ENCODE measurements around the gene SHH.

Gene SHH

DNA sequence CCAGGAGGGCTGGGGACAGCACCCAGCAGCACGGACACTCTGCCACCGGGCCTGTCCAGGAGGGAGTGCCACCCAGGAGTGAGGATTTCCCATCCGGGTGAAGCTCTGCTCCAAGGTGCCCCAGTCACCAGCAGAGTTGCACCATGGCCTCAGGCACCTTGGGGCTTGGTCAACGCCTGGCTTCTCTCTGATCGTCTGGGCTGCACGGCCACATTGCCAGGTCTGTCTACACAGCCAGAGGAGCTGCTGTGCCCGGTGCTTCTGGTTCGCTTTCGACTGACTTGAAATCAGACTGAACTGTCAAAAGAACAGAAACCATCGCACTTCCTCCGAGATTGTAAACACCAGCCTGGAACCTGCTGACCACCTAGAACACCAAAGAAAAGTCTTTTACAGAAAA, 12.0 kb downstream of the SHH start:
- no peak for ATAC-seq
- TF ChIP-seq ISL1 (CRISPR knock-in tag; IDR thresholded peaks at IDR 0.05) (no peak), GLIS3 (CRISPR knock-in tag; IDR thresholded peaks at IDR 0.05) (no peak), TOX (CRISPR knock-in tag; IDR thresholded peaks at IDR 0.05; ENCODE audit: borderline replicate concordance) (no peak), OSR1 (CRISPR knock-in tag; IDR thresholded peaks at IDR 0.05) (no peak)
- TF ChIP-seq, protein P1, sequence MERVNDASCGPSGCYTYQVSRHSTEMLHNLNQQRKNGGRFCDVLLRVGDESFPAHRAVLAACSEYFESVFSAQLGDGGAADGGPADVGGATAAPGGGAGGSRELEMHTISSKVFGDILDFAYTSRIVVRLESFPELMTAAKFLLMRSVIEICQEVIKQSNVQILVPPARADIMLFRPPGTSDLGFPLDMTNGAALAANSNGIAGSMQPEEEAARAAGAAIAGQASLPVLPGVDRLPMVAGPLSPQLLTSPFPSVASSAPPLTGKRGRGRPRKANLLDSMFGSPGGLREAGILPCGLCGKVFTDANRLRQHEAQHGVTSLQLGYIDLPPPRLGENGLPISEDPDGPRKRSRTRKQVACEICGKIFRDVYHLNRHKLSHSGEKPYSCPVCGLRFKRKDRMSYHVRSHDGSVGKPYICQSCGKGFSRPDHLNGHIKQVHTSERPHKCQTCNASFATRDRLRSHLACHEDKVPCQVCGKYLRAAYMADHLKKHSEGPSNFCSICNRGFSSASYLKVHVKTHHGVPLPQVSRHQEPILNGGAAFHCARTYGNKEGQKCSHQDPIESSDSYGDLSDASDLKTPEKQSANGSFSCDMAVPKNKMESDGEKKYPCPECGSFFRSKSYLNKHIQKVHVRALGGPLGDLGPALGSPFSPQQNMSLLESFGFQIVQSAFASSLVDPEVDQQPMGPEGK (CRISPR knock-in tag; IDR thresholded peaks at IDR 0.05; ENCODE audit: borderline replicate concordance): no peak
- TF ChIP-seq, protein P2, sequence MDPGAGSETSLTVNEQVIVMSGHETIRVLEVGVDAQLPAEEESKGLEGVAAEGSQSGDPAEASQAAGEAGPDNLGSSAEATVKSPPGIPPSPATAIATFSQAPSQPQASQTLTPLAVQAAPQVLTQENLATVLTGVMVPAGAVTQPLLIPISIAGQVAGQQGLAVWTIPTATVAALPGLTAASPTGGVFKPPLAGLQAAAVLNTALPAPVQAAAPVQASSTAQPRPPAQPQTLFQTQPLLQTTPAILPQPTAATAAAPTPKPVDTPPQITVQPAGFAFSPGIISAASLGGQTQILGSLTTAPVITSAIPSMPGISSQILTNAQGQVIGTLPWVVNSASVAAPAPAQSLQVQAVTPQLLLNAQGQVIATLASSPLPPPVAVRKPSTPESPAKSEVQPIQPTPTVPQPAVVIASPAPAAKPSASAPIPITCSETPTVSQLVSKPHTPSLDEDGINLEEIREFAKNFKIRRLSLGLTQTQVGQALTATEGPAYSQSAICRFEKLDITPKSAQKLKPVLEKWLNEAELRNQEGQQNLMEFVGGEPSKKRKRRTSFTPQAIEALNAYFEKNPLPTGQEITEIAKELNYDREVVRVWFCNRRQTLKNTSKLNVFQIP (CRISPR knock-in tag; IDR thresholded peaks at IDR 0.05; ENCODE audit: borderline replicate concordance, low read depth): no peak

- TF ChIP-seq, protein P3, sequence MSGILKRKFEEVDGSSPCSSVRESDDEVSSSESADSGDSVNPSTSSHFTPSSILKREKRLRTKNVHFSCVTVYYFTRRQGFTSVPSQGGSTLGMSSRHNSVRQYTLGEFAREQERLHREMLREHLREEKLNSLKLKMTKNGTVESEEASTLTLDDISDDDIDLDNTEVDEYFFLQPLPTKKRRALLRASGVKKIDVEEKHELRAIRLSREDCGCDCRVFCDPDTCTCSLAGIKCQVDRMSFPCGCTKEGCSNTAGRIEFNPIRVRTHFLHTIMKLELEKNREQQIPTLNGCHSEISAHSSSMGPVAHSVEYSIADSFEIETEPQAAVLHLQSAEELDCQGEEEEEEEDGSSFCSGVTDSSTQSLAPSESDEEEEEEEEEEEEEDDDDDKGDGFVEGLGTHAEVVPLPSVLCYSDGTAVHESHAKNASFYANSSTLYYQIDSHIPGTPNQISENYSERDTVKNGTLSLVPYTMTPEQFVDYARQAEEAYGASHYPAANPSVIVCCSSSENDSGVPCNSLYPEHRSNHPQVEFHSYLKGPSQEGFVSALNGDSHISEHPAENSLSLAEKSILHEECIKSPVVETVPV (CRISPR knock-in tag; IDR thresholded peaks at IDR 0.05): no peak
- TF ChIP-seq PPARA (CRISPR knock-in tag; IDR thresholded peaks at IDR 0.05; ENCODE audit: borderline replicate concordance) (no peak), GLIS3 (CRISPR knock-in tag; IDR thresholded peaks at IDR 0.05) (no peak), RARB (CRISPR knock-in tag; IDR thresholded peaks at IDR 0.05) (no peak), ZNF70 (CRISPR knock-in tag; IDR thresholded peaks at IDR 0.05) (no peak), CREB5 (CRISPR knock-in tag; IDR thresholded peaks at IDR 0.05; ENCODE audit: low read depth) (no peak), ZNF565 (CRISPR knock-in tag; conservative IDR thresholded peaks at IDR 0.05; ENCODE audit: low read depth) (no peak), ISL1 (CRISPR knock-in tag; IDR thresholded peaks at IDR 0.05) (no peak), ZC3H10 (CRISPR knock-in tag; IDR thresholded peaks at IDR 0.05) (no peak)
- ATAC-seq: no peak
These were observed 12.7 kb downstream of the SHH start for GRCh38 chr7:155799514-155799913.

- TF ChIP-seq BACH2 (CRISPR knock-in tag; IDR thresholded peaks at IDR 0.05; ENCODE audit: borderline replicate concordance) (no peak), ZNF8 (CRISPR knock-in tag; IDR thresholded peaks at IDR 0.05) (no peak), ZNF70 (CRISPR knock-in tag; IDR thresholded peaks at IDR 0.05) (no peak), CSDC2 (CRISPR knock-in tag; IDR thresholded peaks at IDR 0.05) (no peak), ZNF565 (CRISPR knock-in tag; conservative IDR thresholded peaks at IDR 0.05; ENCODE audit: low read depth) (no peak), ZFP30 (CRISPR knock-in tag; IDR thresholded peaks at IDR 0.05) (no peak), ZFP3 (CRISPR knock-in tag; IDR thresholded peaks at IDR 0.05) (no peak)
- TF ChIP-seq, protein P3 (CRISPR knock-in tag; IDR thresholded peaks at IDR 0.05): no peak
- TF ChIP-seq, protein P1 (CRISPR knock-in tag; IDR thresholded peaks at IDR 0.05; ENCODE audit: borderline replicate concordance): no peak
- ATAC-seq: no peak
These were observed 13.4 kb downstream of the SHH start for GRCh38 chr7:155798673-155799439.

Data from SK-N-SH treated with all-trans-retinoic acid at 6 μM for 48 hours (cell line).